HG03196 (cell line): ENCODE data around the gene TMEM80.

ENCODE experiments used
- ATAC-seq: cut with Tn5 transposase; IDR thresholded peaks from one replicate; pipeline ENCODE4 v1.9.1; 2021; ENCODE audit not compliant: unreplicated experiment

Gene TMEM80

GRCh38 chr11:699116-699508, 3.5 kb downstream of the TMEM80 start:
- no peak for ATAC-seq

- no peak for ATAC-seq
Observed at GRCh38 chr11:699753-700152, 4.1 kb downstream of the TMEM80 start.

GRCh38 chr11:701741-702461, 6.3 kb downstream of the TMEM80 start:
- ATAC-seq, result no peak

GRCh38 chr11:702462-703461, 7.1 kb downstream of the TMEM80 start:
- no peak for ATAC-seq

- ATAC-seq, result no peak
Observed at GRCh38 chr11:703506-703905, 7.9 kb downstream of the TMEM80 start.

GRCh38 chr11:704228-704674, 8.6 kb downstream of the TMEM80 start:
- ATAC-seq, result no peak

- no peak for ATAC-seq
Observed at GRCh38 chr11:704781-705645, 9.4 kb downstream of the TMEM80 start.

GRCh38 chr11:705646-706438, 10.2 kb downstream of the TMEM80 start, which contains the start of gene EPS8L2:
TSS of gene EPS8L2 (plus strand) at chr11:706231. CDS start at chr11:709408, 3,177 bp downstream.
- ATAC-seq, result no peak

GRCh38 chr11:706439-706956, 10.9 kb downstream of the TMEM80 start:
- ATAC-seq, result no peak

GRCh38 chr11:706957-707816, 11.6 kb downstream of the TMEM80 start:
- ATAC-seq, result no peak

GRCh38 chr11:707817-708420, 12.3 kb downstream of the TMEM80 start:
- no peak for ATAC-seq

- no peak for ATAC-seq
Observed at GRCh38 chr11:708511-708910, 12.9 kb downstream of the TMEM80 start.

GRCh38 chr11:709109-709997, 13.7 kb downstream of the TMEM80 start:
- no peak for ATAC-seq

- ATAC-seq, result no peak
Observed at GRCh38 chr11:714436-714835, 18.8 kb downstream of the TMEM80 start.

- no peak for ATAC-seq
Observed at GRCh38 chr11:719214-720016, 23.8 kb downstream of the TMEM80 start.

- no peak for ATAC-seq
Observed at GRCh38 chr11:720017-720641, 24.5 kb downstream of the TMEM80 start.
